Endothelial cell of umbilical vein (primary cell): ENCODE data around the gene SYNGAP1. TPM values are rescaled to one million over a fixed set of nuclear protein-coding genes. Genes with fewer than 3 reads are reported as not detected.

ENCODE experiments used
- BruUV-seq: library from RNA; stranded (reverse); fragments of 400-500 nt; replicated peaks from 2 replicates; lab custom pipeline; 2021; lab: Mats Ljungman, UMichigan
- CTCF ChIA-PET: fragments of 300-600, 350-600 bp; sonication (Branson Sonifier 250); formaldehyde crosslinking; loops from one replicate; lab custom pipeline; 2021; ENCODE audit warnings: antibody characterized with exemption, inconsistent platforms; lab: Charles Lee
- POLR2A ChIA-PET: fragments of 300-600, 350-600 bp; sonication (Branson Sonifier 250); formaldehyde crosslinking; loops from one replicate; lab custom pipeline; 2021; ENCODE audit warnings: antibody characterized with exemption, inconsistent platforms; lab: Charles Lee
- DNase-seq: peaks from one replicate; pipeline ENCODE4 v3.0.0-alpha.2; 2011; ENCODE audit warnings: low read depth, low spot score
- FAIRE-seq: peaks from 2 replicates; lab custom pipeline; 2011; peaks lifted over from hg19 to GRCh38; lab: Jason Lieb, UNC
- H2AFZ ChIP-seq: 2 replicates; pipeline ENCODE4 v1.6.0; 2012; ENCODE audit warnings: low read depth, low read length, control low read depth, inconsistent platforms
- H3K27ac ChIP-seq: 2 replicates; pipeline ENCODE4 v1.5.1; 2011; ENCODE audit warnings: low read depth, mild to moderate bottlenecking, control low read depth, low read length, moderate library complexity; ENCODE audit not compliant: insufficient read depth
- H3K27me3 ChIP-seq, 2 experiments: 2 replicates each; pipeline versions ENCODE4 v1.6.0 to v1.6.1; 2011; ENCODE audit warnings: low read length in 2 of 2, mixed read lengths in 1 of 2; ENCODE audit not compliant: control insufficient read depth in 2 of 2, insufficient read depth in 2 of 2
- H3K36me3 ChIP-seq, 2 experiments: 2 replicates in 1 of 2; 3 replicates in 1 of 2; pipeline ENCODE4 v1.5.1; 2011; ENCODE audit warnings: low read length in 2 of 2, mild to moderate bottlenecking in 1 of 2, moderate library complexity in 1 of 2; ENCODE audit not compliant: control insufficient read depth in 2 of 2, insufficient read depth in 2 of 2; ENCODE audit errors: extremely low read depth in 1 of 2
- H3K4me1 ChIP-seq: 3 replicates; pipeline ENCODE4 v1.5.1; 2011; ENCODE audit warnings: mild to moderate bottlenecking, low read length; ENCODE audit not compliant: control insufficient read depth, insufficient read depth; ENCODE audit errors: extremely low read depth
- H3K4me2 ChIP-seq: 2 replicates; pipeline ENCODE4 v1.6.1; 2011; ENCODE audit warnings: low read length, control low read depth, mixed read lengths; ENCODE audit not compliant: insufficient read depth
- H3K4me3 ChIP-seq, 3 experiments: fragments of 200-600 bp in 1 of 3; sonication (generic), shearing (Covaris generic) in 1 of 3; replicated peaks in 1 of 3; 2 replicates each; pipeline ENCODE4 v1.5.1; 2011 to 2016; ENCODE audit warnings: control low read depth in 3 of 3, low read length in 3 of 3, mild to moderate bottlenecking in 2 of 3, inconsistent platforms in 1 of 3, low read depth in 1 of 3, moderate library complexity in 1 of 3; ENCODE audit not compliant: insufficient read depth in 1 of 3
- H3K79me2 ChIP-seq: 2 replicates; pipeline ENCODE4 v1.6.0; 2012; ENCODE audit warnings: low read length, inconsistent platforms; ENCODE audit not compliant: control insufficient read depth, insufficient read depth
- H3K9ac ChIP-seq: replicated peaks from 2 replicates; pipeline ENCODE3; 2011; ENCODE audit warnings: low read length, control low read depth; ENCODE audit not compliant: insufficient read depth; ENCODE audit errors: extremely low read depth
- H3K9me1 ChIP-seq: replicated peaks from 3 replicates; pipeline ENCODE4 v1.6.0; 2011; ENCODE audit warnings: mild to moderate bottlenecking, low read length; ENCODE audit not compliant: control insufficient read depth, insufficient read depth; ENCODE audit errors: extremely low read depth
- H3K9me3 ChIP-seq: replicated peaks from 2 replicates; pipeline ENCODE4 v1.5.1; 2012; ENCODE audit warnings: low read length, inconsistent platforms; ENCODE audit not compliant: control insufficient read depth, insufficient read depth
- H4K20me1 ChIP-seq: replicated peaks from 2 replicates; pipeline ENCODE3; 2011; ENCODE audit warnings: mild to moderate bottlenecking, low read length; ENCODE audit not compliant: control insufficient read depth, insufficient read depth; ENCODE audit errors: extremely low read depth
- CTCF ChIP-seq, 2 donors: IDR thresholded peaks; 1 replicate in 1 of 2; 2 replicates in 1 of 2; pipeline ENCODE4 v1.5.1; 2011; ENCODE audit warnings: low read length in 2 of 2, mild to moderate bottlenecking in 2 of 2, moderate library complexity in 2 of 2, control low read depth in 1 of 2, inconsistent platforms in 1 of 2, low read depth in 1 of 2; ENCODE audit not compliant: insufficient read depth in 1 of 2; ENCODE audit errors: extremely low read depth in 1 of 2
- EZH2 ChIP-seq: IDR thresholded peaks from 2 replicates; pipeline ENCODE4 v1.6.1; 2012; ENCODE audit warnings: borderline replicate concordance, low read depth, mild to moderate bottlenecking, moderate library complexity, low read length, inconsistent platforms; ENCODE audit not compliant: severe bottlenecking
- FOS ChIP-seq: IDR thresholded peaks from 2 replicates; pipeline ENCODE4 v1.6.1; 2011; ENCODE audit warnings: mild to moderate bottlenecking, low read length, moderate library complexity, borderline replicate concordance; ENCODE audit not compliant: insufficient read depth
- GATA2 ChIP-seq: IDR thresholded peaks from 2 replicates; pipeline ENCODE4 v1.7.0; 2011; ENCODE audit warnings: low read depth, mild to moderate bottlenecking, moderate library complexity, mixed read lengths, low read length; ENCODE audit not compliant: insufficient read length, insufficient read depth
- JUN ChIP-seq: IDR thresholded peaks from 2 replicates; pipeline ENCODE4 v1.6.1; 2011; ENCODE audit warnings: borderline replicate concordance, low read depth; ENCODE audit not compliant: insufficient read length, insufficient read depth
- MAX ChIP-seq: IDR thresholded peaks from 2 replicates; pipeline ENCODE4 v1.6.1; 2011; ENCODE audit not compliant: insufficient read depth, insufficient read length
- MYC ChIP-seq: IDR thresholded peaks from one replicate; pipeline ENCODE4 v1.6.1; 2011; ENCODE audit warnings: mild to moderate bottlenecking, low read depth, low read length
- POLR2A ChIP-seq: IDR thresholded peaks from 2 replicates; pipeline ENCODE4 v1.6.1; 2012; ENCODE audit warnings: low read depth, mild to moderate bottlenecking, control low read depth, low read length
- POLR2AphosphoS5 ChIP-seq: IDR thresholded peaks from 2 replicates; pipeline ENCODE4 v1.6.1; 2012; ENCODE audit warnings: low read depth, mild to moderate bottlenecking, control low read depth, low read length, moderate library complexity; ENCODE audit not compliant: insufficient read depth
- dilution Hi-C: fragments of 300-500 bp; cut with MboI; formaldehyde crosslinking; loops from one replicate; pipeline ENCODE4 v1.15.0; 2019; ENCODE audit warnings: low sequenced_read_pairs; ENCODE audit not compliant: extremely low pct_ligation_motif_present
- intact Hi-C: fragments of 100-400 bp; cut with micrococcal nuclease; formaldehyde crosslinking; loops from one replicate; pipeline ENCODE4 v1.10.0; 2022
- polyA plus RNA-seq, 4 experiments: library from polyadenylated mRNA; depleted of rRNA in 3 of 4; stranded (reverse) in 3 of 4; unstranded in 1 of 4; fragments of >200 nt; gene quantifications; 2 replicates each; pipeline versions ENCODE4 v1.2.1 to v1.2.3, GENCODE V29; 2011 to 2012; ENCODE audit warnings: missing spikeins in 1 of 4
- total RNA-seq: library from RNA; stranded (reverse); gene quantifications from 2 replicates; pipeline ENCODE4 v1.2.3, GENCODE V29; 2021

SYNGAP1 gene
- total and polyA plus RNA-seq, 2 donors (not counting 3 experiments of a cell fraction or from before 2014, with no cell fraction given), result 7.3 to 15.1 TPM

GRCh38 chr6:33497157-33497556 is 77.3 kb downstream of the SYNGAP1 start:
- Histone ChIP-seq H3K4me3 (no peak overlapping the region), H3K79me2 (no peaks in the 10 kb centered on the region), H2AFZ (no peak overlapping the region), H4K20me1 (no peaks in the 10 kb centered on the region), H3K4me2 (no peak overlapping the region), H3K4me1 (no peaks in the 10 kb centered on the region), H3K27ac (no peak overlapping the region), H3K36me3 (no peaks in the 10 kb centered on the region), H3K9me1 (no peaks in the 10 kb centered on the region), H3K27me3 (peaks cover 0 to 2% of the 10 kb centered on the region in 2 experiments), H3K9ac (no peak overlapping the region), H3K9me3 (no peaks in the 10 kb centered on the region)
- TF ChIP-seq MAX (no peak), JUN (no peak), FOS (no peak), POLR2AphosphoS5 (no peak), CTCF (IDR thresholded peaks at IDR 0.05; ENCODE audit: extremely low read depth in 1 of 2, insufficient read depth in 1 of 2, low read depth in 1 of 2, low read length in 2 of 2) (no peak), POLR2A (no peak), EZH2 (no peak), MYC (no peak), GATA2 (no peak)
- CTCF ChIA-PET, result no interaction called here
- BruUV-seq, result no TSS peak
- POLR2A ChIA-PET, result no interaction called here
- FAIRE-seq (no peak), DNase-seq (no peak)
- intact Hi-C loops, result no loop called here
- dilution Hi-C loops, result no loop called here
